HG02870 (cell line): ENCODE measurements around the gene MBLAC1.
A peak's percentile ranks its signal among the peaks of the same experiment; 100 is the strongest.

Experiments used
- ATAC-seq: cut with Tn5 transposase; IDR thresholded peaks from one replicate; pipeline ENCODE4 v1.9.1; 2021; ENCODE audit warnings: mild to moderate bottlenecking, moderate library complexity; ENCODE audit not compliant: unreplicated experiment

MBLAC1 gene

DNA sequence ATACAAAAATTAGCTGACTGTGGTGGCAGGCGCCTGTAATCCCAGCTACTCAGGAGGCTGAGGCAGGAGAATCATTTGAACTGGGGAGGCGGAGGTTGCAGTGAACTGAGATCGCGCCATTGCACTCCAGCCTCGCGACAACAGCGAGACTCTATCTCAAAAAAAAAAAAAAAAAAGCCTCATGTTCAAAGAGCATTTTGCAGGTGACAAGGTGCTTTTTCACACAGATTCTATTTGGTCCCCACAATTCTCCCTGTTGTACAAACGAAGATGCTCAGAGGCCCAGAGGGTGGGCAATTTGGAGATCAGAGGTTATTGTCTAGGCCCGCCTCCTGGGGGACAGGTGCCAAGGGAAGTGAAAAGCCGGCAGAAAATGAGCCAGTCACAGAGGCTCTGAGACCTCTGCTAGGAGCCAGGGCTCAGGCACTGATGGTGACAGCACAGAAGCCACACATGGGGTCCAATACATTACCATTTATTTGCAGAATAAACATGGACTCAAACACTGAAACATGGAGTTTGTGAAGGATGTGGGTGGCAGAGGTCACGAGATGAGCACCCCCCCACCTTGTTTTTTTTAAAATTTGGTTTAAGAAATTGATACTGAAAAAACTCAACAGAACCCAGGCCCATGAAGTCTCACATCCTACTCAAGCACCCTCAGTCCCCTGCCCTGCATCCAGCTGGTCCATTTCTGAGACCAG, 42.5 kb downstream of the MBLAC1 start:
- no peak for ATAC-seq

GRCh38 chr7:100170101-100170897, 43.5 kb downstream of the MBLAC1 start:
- ATAC-seq, result no peak

GRCh38 chr7:100171087-100171681, 44.4 kb downstream of the MBLAC1 start:
- ATAC-seq, result no peak

DNA sequence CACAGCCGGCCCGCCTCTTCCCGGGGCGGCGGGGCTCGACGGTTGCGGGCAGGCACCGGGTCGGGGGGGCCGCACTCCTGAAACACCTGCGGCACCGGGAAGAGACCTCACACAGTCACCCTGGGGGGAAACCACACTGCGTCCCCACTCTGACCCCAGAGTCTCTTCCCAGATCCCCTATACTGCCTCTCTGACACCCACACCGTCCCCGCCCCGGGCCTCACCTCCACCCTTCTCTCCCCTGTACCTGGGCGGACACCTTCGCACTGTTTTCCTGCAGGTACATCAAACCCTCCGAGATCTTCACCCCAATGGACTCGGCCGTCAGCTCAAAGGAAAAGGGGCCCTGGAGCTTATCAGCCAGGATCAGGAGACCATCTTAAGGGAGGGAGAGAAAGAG, 45.1 kb downstream of the MBLAC1 start:
- ATAC-seq, result no peak

DNA sequence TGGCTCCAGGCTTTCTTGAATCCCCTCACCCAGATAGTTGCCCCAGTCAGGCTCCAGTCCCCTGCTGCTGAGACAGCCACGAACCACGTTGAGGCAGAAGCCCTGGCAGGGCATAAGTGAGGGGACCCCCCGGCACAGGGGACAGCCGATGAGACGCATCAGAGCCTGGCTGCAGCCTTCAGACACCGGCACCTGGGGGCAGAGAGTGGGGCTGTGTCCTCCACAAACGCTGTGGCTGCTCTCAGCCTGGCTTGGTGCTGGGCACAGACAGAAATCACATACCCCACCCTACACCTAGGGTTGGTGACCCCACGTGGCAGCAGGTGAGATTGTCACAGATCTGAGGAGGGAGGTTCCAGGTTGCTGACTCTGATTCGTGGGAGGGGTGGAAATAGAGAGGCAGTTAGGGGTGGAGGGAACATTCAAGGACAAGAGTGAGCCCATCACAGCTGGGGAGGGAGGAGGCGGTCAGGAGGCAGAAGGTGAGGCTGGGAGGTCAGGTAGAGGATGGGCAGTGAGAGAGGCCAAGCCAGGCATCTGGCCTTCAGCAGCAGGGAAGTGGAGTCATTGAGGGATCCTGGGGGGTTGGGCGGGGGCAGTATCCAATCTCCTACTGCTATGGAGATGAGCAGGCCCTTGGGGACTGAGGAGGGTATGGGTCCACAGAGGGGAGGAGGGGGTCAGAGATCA, 47.2 kb downstream of the MBLAC1 start:
- ATAC-seq, result no peak

DNA sequence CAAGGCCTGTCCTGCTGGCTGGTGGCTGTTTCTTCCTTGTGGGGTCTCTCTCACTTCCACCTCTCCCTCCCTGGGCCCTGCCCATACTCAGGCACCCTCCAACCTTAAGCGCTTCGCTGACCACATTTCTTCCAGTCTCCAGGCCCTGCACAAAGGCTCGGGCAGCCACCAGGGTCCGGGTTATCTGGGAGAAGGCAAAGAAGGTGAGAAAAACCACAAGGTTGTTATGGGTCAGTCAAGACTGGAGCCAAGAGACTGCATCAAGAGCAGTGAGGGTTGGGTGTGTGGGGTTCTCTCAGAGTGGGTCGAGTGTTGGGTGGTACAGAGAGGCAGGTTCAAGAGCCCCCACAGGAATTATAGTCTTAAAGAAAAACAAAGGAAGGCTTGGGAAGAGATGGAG, 47.8 kb downstream of the MBLAC1 start:
- ATAC-seq, result no peak

GRCh38 chr7:100175296-100175935, 48.6 kb downstream of the MBLAC1 start:
- no peak for ATAC-seq

DNA sequence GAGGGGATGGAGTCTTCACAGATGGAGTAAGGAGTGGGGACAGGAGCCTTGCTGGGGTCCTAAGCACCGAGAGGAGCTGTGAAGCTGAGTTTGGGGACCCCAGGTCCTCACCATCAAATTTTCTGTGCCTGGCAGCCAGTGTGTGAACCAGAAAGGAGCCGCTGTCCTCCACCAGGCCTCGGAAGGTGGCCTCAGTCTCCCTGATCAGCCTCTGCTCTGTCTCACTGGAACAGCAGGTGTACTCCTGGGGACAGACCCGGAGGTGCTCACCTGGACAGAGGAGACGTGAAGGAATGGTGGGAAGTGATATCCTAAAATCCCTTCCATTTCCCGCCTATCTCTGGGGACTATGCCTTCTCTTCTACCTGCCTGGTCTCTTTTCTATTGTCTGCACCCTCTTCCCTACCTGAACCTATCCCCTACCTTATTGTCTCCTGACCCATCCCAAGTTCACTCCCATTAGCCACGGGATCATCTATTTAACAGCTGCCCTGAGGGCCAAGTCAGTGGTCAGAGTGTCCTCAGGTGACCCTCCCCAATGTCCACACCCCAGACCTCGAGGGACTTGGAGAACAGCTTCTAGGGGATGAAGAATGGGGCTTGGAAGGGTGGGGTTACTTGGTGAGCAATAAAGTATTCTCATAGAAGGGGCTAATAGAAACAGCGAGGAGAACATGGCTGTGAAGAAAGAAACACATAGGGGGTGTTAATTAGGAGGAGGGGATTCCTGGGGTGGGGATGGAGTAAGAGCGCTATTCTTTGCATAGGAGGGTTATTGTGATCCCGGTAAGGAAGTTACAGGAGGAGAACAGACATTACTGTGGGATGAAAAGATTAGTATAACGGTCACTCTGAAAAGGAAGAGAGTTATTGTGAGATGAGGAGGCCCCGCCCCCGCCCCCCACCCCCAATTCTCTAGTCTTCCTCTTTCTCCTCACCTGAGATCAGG, 49.6 kb downstream of the MBLAC1 start:
- no peak for ATAC-seq

- ATAC-seq, result peak; percentile 82
Measured at GRCh38 chr7:100177045-100178001, 50.6 kb downstream of the MBLAC1 start, which contains the start of the genes GPC2 and STAG3. Gene GPC2 (minus strand): TSS chr7:100177381. CDS start chr7:100177199, 182 bp downstream. Gene STAG3 (plus strand): TSS chr7:100177918. CDS start chr7:100180557, 2,639 bp downstream.
